Activated T-cell treated with anti-CD3 and anti-CD28 coated beads, Interleukin-2, amount 50 U/mL, for 24 hours (primary cell): ENCODE results near the gene CLMP.
A peak's percentile ranks its signal among the peaks of the same experiment; 100 is the strongest.

Source experiments
- DNase-seq: peaks from one replicate; pipeline ENCODE4 v3.0.0-alpha.2; 2020
- H3K27ac Mint-ChIP-seq: 2 replicates; pipeline ENCODE4 v1.8.0; 2020; ENCODE audit warnings: mild to moderate bottlenecking, mixed read lengths
- H3K27me3 Mint-ChIP-seq: 2 replicates; pipeline ENCODE4 v1.8.0; 2020; ENCODE audit warnings: mixed read lengths
- H3K36me3 Mint-ChIP-seq: 2 replicates; pipeline ENCODE4 v1.8.0; 2020; ENCODE audit warnings: low read depth, mixed read lengths
- H3K4me1 Mint-ChIP-seq: 2 replicates; pipeline ENCODE4 v1.8.0; 2020; ENCODE audit warnings: low read depth, mixed read lengths
- H3K4me3 Mint-ChIP-seq: 2 replicates; pipeline ENCODE4 v1.8.0; 2020; ENCODE audit warnings: mild to moderate bottlenecking, moderate library complexity, mixed read lengths
- H3K9me3 Mint-ChIP-seq: 2 replicates; pipeline ENCODE4 v1.8.0; 2020; ENCODE audit warnings: mixed read lengths

CLMP gene

GRCh38 chr11:123195188-123196059 lies at the start of gene CLMP:
Gene CLMP, minus strand, starts transcription at chr11:123195248. Its CDS starts 308 bp downstream, at chr11:123194940.
- Mint-ChIP-seq H3K4me1 (peaks cover 27% of the 10 kb centered on the region), H3K36me3 (no peaks in the 10 kb centered on the region), H3K27me3 (peaks cover 73% of the 10 kb centered on the region), H3K9me3 (no peaks in the 10 kb centered on the region), H3K4me3 (peak within 1 kb of the TSS; percentile 60), H3K27ac (no peak within 1 kb of the TSS)
- DNase-seq, result peak; percentile 37

GRCh38 chr11:123241874-123242543 lies 47.0 kb upstream of the CLMP start:
- Mint-ChIP-seq H3K9me3 (no peaks in the 10 kb centered on the region), H3K27me3 (peaks cover 2% of the 10 kb centered on the region), H3K4me3 (no peak overlapping the region), H3K27ac (no peak overlapping the region), H3K36me3 (no peaks in the 10 kb centered on the region), H3K4me1 (peaks cover 2% of the 10 kb centered on the region)
- no peak for DNase-seq

GRCh38 chr11:123241294-123241693 lies 46.2 kb upstream of the CLMP start:
- Mint-ChIP-seq H3K4me3 (no peak overlapping the region), H3K4me1 (no peaks in the 10 kb centered on the region), H3K27me3 (no peaks in the 10 kb centered on the region), H3K27ac (no peak overlapping the region), H3K36me3 (no peaks in the 10 kb centered on the region), H3K9me3 (no peaks in the 10 kb centered on the region)
- DNase-seq, result no peak

- H3K4me3 Mint-ChIP-seq, result no peak overlapping the region
Measured at GRCh38 chr11:123239191-123240150, 44.4 kb upstream of the CLMP start.

GRCh38 chr11:123238297-123238696 lies 43.2 kb upstream of the CLMP start:
- H3K27me3 Mint-ChIP-seq, result no peaks in the 10 kb centered on the region
- no peaks in the 10 kb centered on the region for H3K36me3 Mint-ChIP-seq
- no peak overlapping the region for H3K27ac Mint-ChIP-seq
- no peak for DNase-seq
- no peaks in the 10 kb centered on the region for H3K9me3 Mint-ChIP-seq
- H3K4me3 Mint-ChIP-seq, result no peak overlapping the region
- peaks cover 12% of the 10 kb centered on the region for H3K4me1 Mint-ChIP-seq

More at GRCh38 chr11:123239191-123240150, 44.4 kb upstream of the CLMP start:
- Mint-ChIP-seq H3K27ac (no peak overlapping the region), H3K9me3 (no peaks in the 10 kb centered on the region), H3K27me3 (no peaks in the 10 kb centered on the region), H3K36me3 (no peaks in the 10 kb centered on the region), H3K4me1 (peaks cover 4% of the 10 kb centered on the region)
- no peak for DNase-seq

- DNase-seq, result no peak
- peaks cover 20% of the 10 kb centered on the region for H3K4me1 Mint-ChIP-seq
- no peak overlapping the region for H3K4me3 Mint-ChIP-seq
- H3K9me3 Mint-ChIP-seq, result no peaks in the 10 kb centered on the region
- no peak overlapping the region for H3K27ac Mint-ChIP-seq
- H3K36me3 Mint-ChIP-seq, result no peaks in the 10 kb centered on the region
- no peaks in the 10 kb centered on the region for H3K27me3 Mint-ChIP-seq
Measured at GRCh38 chr11:123236879-123237278, 41.8 kb upstream of the CLMP start.

- no peaks in the 10 kb centered on the region for H3K36me3 Mint-ChIP-seq
- H3K27ac Mint-ChIP-seq, result no peak overlapping the region
- no peak overlapping the region for H3K4me3 Mint-ChIP-seq
- no peaks in the 10 kb centered on the region for H3K9me3 Mint-ChIP-seq
- DNase-seq, result no peak
- peaks cover 20% of the 10 kb centered on the region for H3K4me1 Mint-ChIP-seq
- H3K27me3 Mint-ChIP-seq, result peaks cover under 1% of the 10 kb centered on the region
Measured at GRCh38 chr11:123235656-123236261, 40.7 kb upstream of the CLMP start.

- Mint-ChIP-seq H3K4me3 (no peak overlapping the region), H3K9me3 (no peaks in the 10 kb centered on the region), H3K27me3 (peaks cover 3% of the 10 kb centered on the region), H3K27ac (no peak overlapping the region), H3K4me1 (peaks cover 20% of the 10 kb centered on the region), H3K36me3 (no peaks in the 10 kb centered on the region)
- DNase-seq, result peak; percentile 72
Measured at GRCh38 chr11:123235117-123235655, 40.1 kb upstream of the CLMP start.

- Mint-ChIP-seq H3K36me3 (no peaks in the 10 kb centered on the region), H3K27me3 (peaks cover 3% of the 10 kb centered on the region), H3K4me1 (peaks cover 20% of the 10 kb centered on the region), H3K4me3 (no peak overlapping the region), H3K9me3 (no peaks in the 10 kb centered on the region), H3K27ac (peak overlapping the region; percentile 85)
- DNase-seq, result no peak
Measured at GRCh38 chr11:123233975-123234334, 38.9 kb upstream of the CLMP start.

GRCh38 chr11:123233280-123233974 lies 38.4 kb upstream of the CLMP start:
- peaks cover 3% of the 10 kb centered on the region for H3K27me3 Mint-ChIP-seq
- no peaks in the 10 kb centered on the region for H3K36me3 Mint-ChIP-seq
- no peak overlapping the region for H3K4me3 Mint-ChIP-seq
- no peaks in the 10 kb centered on the region for H3K9me3 Mint-ChIP-seq
- no peak for DNase-seq
- H3K27ac Mint-ChIP-seq, result peak overlapping the region; percentile 85
- peaks cover 20% of the 10 kb centered on the region for H3K4me1 Mint-ChIP-seq

- DNase-seq, result no peak
- Mint-ChIP-seq H3K27me3 (peaks cover 3% of the 10 kb centered on the region), H3K4me1 (peaks cover 20% of the 10 kb centered on the region), H3K36me3 (no peaks in the 10 kb centered on the region), H3K4me3 (no peak overlapping the region), H3K27ac (no peak overlapping the region), H3K9me3 (no peaks in the 10 kb centered on the region)
Measured at GRCh38 chr11:123231777-123232176, 36.7 kb upstream of the CLMP start.

GRCh38 chr11:123231256-123231655 lies 36.2 kb upstream of the CLMP start:
- Mint-ChIP-seq H3K36me3 (no peaks in the 10 kb centered on the region), H3K4me3 (no peak overlapping the region), H3K9me3 (no peaks in the 10 kb centered on the region), H3K27me3 (peaks cover 3% of the 10 kb centered on the region), H3K27ac (no peak overlapping the region), H3K4me1 (peaks cover 20% of the 10 kb centered on the region)
- DNase-seq, result no peak

- peaks cover 3% of the 10 kb centered on the region for H3K27me3 Mint-ChIP-seq
- no peak for DNase-seq
- no peak overlapping the region for H3K27ac Mint-ChIP-seq
- H3K9me3 Mint-ChIP-seq, result no peaks in the 10 kb centered on the region
- no peaks in the 10 kb centered on the region for H3K36me3 Mint-ChIP-seq
- H3K4me1 Mint-ChIP-seq, result peaks cover 20% of the 10 kb centered on the region
- H3K4me3 Mint-ChIP-seq, result no peak overlapping the region
Measured at GRCh38 chr11:123230346-123230745, 35.3 kb upstream of the CLMP start.
